ELF-1 (cell line): ENCODE results near the gene ZBTB24.

Experiments
- DNase-seq: peaks from one replicate; pipeline ENCODE4 v3.0.0-alpha.2; 2016; ENCODE audit warnings: low read depth, low spot score

Gene ZBTB24

DNA sequence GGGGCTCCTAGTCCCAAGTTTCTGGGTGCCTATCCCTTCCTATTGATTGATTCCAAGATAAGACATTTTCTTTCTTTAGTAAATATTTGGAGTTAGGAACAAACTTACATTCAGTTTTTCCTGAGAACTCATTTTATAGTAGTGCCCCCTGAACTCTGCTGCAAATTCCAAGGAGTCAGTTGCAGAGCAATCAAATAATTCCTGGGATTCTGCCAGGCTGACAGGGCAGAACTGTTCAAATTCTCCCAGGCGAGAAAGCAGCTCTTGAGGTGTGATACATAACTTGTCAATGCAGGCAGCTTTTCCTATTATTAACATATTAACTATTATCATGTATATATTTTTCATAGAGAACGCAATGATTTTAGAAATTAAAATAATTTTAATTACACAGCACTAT lies 15.9 kb upstream of the ZBTB24 start:
- no peak for DNase-seq

GRCh38 chr6:109498052-109498451 lies 15.0 kb upstream of the ZBTB24 start:
- DNase-seq, result no peak

GRCh38 chr6:109496036-109496772 lies 13.2 kb upstream of the ZBTB24 start:
- DNase-seq, result no peak

GRCh38 chr6:109493865-109494264 lies 10.8 kb upstream of the ZBTB24 start:
- no peak for DNase-seq

DNA sequence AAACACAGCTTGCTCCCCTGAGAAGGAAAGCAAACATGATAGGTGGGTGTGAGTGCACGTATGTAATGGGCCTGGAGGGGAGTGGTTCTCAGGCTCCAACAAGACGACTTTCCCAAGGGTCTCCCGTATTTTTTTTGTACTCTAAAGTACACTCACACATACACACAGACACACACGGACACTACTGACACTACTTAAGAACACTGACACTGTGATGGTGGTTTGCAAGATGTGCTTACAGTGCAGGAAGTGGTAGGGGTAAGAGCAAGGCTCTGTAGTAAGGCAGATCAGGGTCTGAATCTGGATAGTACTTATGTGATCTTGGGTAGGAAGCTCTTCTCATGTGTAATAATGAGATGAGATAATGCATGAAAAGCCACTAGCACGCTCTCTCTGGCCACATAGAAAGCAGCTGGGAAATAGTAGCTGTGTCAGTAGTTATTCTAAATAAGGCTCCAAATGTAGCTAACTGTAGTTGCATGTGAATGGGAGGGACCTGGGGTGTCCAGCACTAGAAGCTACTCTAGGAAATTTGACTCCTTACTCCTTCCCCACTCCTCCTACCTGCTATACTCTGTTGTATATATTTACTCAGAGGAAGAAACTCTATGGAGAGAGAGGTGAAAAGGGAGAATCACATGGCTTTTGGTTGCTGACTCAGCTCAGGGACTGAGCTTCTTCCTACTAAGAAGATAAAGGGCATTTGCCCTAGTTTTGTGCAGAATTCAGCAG lies 8.4 kb upstream of the ZBTB24 start:
- DNase-seq, result no peak

- no peak for DNase-seq
These were observed 7.7 kb upstream of the ZBTB24 start for GRCh38 chr6:109490713-109491112.

- DNase-seq, result no peak
These were observed 5.0 kb upstream of the ZBTB24 start for GRCh38 chr6:109488001-109488400.

DNA sequence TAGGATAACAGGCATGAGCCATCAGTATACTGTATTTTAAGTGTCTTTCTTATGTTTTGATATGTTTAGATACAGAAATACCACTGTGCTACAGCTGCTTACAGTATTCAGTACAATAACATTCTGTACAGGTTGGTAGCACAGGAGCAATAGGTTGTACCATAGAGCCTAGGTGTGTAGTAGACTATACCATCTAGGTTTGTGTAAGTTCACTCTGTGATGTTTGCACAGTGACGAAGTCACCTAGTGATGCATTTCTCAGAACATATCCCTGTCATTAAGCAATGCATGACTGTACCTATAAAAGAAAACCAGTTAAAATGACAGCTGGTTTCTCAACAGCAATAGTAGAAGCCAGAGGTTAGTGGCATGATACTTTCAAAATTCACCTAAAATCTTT lies 3.0 kb upstream of the ZBTB24 start:
- DNase-seq, result no peak

GRCh38 chr6:109485266-109485935 lies 2.4 kb upstream of the ZBTB24 start:
- no peak for DNase-seq

DNA sequence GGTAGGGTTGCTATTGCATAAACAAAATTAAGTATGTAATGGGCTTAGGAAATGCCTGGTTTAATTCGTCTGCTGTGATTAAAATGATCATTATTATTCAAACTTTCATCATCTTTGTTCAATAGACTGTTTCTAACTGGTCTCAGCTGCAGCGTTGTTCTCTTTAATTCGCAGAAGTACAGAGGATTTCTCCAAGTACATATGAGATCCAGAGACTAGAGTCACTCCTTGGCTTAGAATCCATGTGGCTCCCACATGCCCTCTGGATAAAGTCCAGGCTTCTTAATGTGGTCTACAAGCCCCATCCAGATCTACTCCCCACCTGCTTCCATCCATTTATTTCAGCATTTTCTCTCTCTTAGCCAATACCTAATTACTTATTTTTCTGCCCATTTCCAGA lies 1.1 kb upstream of the ZBTB24 start:
- DNase-seq, result no peak

DNA sequence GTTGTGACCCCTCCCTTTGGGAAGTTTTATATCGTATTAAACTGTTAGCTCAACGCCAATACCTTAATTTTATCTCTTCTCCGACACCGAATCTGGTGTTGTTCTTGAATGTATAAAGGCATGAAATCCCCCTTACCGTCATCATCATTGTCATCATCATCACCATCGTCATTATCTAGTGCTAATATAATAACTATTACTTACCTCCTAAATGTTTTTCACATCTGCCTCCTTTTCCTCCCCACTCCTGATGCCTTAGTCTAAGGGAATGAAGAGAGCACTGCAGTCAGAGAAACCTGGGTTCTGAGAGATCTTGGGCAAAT lies 677 bp upstream of the ZBTB24 start:
- no peak for DNase-seq

GRCh38 chr6:109480993-109481480 lies 2.0 kb downstream of the ZBTB24 start:
- no peak for DNase-seq

GRCh38 chr6:109478841-109479624 lies 4.0 kb downstream of the ZBTB24 start:
- no peak for DNase-seq

DNA sequence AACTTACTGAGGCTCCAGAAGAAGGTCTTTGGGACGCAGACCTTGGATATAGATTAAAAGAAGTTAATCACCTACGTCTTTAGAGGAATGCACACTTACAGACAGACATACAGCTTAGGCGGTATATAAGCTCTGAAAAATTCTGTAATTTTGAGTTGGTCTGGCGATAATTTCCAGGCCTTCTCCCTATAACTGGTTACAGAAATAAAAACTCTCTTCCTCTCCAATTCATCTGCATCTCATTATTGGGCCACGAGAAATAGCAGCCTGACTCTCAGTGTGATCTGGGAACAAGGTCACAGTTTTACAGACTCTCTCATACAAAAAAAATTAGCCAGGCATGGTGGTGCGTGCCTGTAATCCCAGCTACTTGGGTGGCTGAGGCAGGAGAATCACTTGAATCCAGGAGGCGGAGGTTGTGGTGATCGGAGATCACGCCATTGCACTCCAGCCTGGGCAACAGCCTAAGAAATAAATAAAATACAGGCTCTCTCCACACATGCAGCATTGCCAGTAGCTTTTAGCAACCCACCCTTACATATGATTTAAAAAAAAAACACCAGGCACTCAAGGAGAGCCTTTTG lies 4.7 kb downstream of the ZBTB24 start:
- DNase-seq, result no peak

- DNase-seq, result peak; percentile 36
These were observed 5.3 kb downstream of the ZBTB24 start for GRCh38 chr6:109477725-109478124.

- DNase-seq, result no peak
These were observed 5.8 kb downstream of the ZBTB24 start for GRCh38 chr6:109477184-109477583.

GRCh38 chr6:109475625-109476024 lies 7.4 kb downstream of the ZBTB24 start:
- DNase-seq, result no peak

DNA sequence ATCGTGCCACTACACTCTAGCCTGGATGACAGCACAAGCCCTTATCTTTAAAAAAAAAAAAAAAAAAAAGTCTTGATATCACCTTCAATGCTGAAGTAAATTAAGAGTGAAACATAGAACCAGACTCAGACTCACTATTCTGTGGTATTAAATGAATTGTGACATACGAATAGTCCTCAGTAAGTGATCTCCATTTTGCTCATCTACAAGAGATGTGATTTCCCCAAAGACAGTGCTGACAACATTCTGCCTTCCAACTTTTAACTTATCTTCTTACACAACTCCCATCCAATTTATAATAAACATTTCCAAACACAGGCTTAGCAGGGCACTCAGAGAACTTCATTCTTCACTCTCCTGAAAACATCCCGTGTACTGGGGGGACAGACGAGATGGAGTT lies 8.0 kb downstream of the ZBTB24 start:
- DNase-seq, result no peak

DNA sequence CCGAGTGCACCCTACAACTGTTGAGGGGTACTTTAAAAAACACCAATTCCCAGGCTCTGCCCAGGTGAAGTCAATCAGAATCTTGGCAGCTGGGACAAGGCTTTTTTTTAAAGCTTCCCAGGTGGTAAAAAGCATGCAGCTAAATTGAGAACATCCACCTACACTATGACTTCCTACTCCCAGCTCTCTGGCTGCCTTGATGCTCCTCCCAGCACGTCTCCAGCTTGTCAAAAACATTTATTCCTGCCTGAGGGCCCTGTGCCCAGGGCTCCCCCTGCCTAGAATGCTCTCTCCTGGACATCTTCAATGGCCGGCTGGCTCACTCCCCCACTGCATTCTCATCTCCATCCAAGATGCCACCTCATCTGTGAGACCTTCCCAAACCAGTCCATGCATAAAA lies 9.9 kb downstream of the ZBTB24 start:
- DNase-seq, result no peak

DNA sequence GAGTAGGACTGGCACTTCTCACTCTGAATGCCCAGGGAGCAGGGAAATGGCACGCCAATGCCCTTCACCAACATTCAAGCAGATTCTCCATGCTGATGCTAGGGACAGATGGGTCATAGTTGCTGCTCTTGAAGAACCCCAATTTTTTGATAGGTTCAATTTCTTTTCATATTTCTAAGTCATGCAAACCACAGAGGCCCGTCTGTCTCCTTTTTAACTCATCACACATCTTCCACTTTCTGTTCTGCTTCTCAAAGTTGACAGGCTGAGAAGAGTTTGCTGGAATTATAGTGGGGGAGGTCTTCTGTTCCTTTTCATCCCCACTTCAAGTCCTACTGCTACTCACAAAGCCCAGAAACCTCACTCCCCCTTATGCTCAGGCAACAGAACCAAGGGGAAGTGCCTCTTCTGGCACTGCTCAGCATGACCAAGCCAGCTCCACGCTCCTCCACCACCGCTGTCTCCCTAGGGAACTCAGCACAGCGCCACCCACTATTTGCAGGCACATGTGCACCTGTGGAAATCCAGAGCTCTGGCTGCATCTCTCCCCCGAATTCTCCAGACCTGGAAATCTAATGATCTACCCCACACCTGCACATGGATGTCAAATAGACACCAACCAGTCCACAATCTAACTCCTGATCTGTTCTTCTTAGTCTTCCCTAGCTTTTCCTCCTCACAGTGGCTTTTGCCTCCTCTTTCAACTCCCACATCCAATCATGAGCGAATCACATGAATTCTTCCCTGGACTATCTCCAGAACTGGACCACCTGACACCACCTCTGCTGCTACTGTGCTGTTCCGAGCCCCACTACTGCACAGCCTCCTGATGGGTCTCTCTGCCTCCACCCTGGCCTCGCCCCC lies 10.7 kb downstream of the ZBTB24 start:
- DNase-seq, result no peak
